Tibial nerve (tissue), 4 donors: ENCODE results near the gene ABHD12.

ENCODE experiments used
- CTCF ChIP-seq, 5 experiments: fragments of 200-600 bp in 3 of 5; fragments of 450-650 bp in 2 of 5; sonication (generic) in 3 of 5; IDR thresholded peaks; one replicate each; pipeline ENCODE4 v1.5.1; 2016 to 2019; ENCODE audit warnings: antibody characterized with exemption in 5 of 5, mild to moderate bottlenecking in 3 of 5, moderate library complexity in 2 of 5
- EP300 ChIP-seq, 2 donors: sonication (generic); formaldehyde crosslinking; IDR thresholded peaks; one replicate each; pipeline ENCODE4 v1.6.1; 2017; ENCODE audit warnings: antibody characterized with exemption in 2 of 2, mild to moderate bottlenecking in 1 of 2

- TF ChIP-seq EP300 (IDR thresholded peaks at IDR 0.05) (no peak), CTCF (IDR thresholded peaks at IDR 0.05) (no peak)
Observed at GRCh38 chr20:25278636-25279361, 111.8 kb downstream of the ABHD12 start.
